ENCODE measurements around the gene ADGRG4.

ADGRG4 gene

DNA sequence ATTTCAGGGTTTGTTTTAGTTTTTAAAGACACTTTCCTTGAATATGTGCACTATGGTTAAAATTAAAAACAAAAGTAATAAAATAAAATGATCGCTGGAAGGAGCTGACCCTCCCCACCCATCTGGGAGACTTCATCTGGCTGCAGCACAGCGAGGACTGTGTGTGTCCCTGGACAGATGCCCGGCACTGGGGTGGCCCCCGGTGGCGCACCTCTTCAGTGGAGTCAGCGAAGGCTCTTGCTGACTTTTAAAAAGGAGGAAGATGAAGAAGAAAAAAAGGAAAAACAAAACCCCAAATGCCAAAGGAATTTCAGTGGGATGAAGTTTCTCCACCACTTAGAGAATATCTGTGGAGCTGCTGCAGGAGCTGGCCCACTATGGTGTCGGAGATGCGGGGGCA, 5.4 kb upstream of the ADGRG4 start:
- no peak for DNase-seq (ENCODE audit: low read depth)

DNA sequence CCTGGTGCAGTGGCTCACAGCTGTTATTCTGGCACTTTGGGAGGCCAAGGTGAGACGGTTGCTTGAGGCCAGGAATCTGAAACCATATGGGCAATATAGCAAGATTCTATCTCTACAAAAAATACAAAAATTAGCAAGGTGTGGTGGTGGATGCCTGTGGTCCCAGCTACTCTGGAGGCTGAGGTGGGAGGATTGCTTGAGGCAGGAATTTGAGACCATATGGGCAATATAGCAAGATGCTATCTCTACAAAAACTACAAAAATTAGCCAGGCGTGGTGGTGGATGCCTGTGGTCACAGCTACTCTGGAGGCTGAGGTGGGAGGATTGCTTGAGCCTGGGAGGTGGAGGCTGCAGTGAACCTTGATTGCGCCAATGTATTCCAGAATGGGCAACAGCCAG, 2.3 kb downstream of the ADGRG4 start:
- DNase-seq (ENCODE audit: low read depth): no peak

DNA sequence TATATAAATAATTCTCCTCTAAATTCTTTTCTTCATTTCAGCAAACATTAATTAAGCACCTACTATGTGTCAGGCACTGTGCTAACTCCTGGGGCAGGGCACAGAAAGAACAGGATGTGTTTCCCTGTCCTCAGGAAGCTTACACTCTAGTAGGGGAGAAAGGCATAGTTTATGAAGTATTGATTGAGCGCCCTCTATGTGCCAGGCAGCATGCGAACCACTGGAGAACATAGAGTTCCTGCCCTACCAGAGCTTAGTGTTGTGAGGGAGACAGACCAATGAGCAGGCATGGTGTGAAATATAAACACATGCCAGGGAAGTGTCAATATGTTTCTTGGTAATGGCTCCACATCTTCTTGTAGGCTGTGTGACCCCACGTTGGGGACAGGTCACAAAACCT, 3.7 kb downstream of the ADGRG4 start:
- DNase-seq (ENCODE audit: low read depth): peak; percentile 3

DNA sequence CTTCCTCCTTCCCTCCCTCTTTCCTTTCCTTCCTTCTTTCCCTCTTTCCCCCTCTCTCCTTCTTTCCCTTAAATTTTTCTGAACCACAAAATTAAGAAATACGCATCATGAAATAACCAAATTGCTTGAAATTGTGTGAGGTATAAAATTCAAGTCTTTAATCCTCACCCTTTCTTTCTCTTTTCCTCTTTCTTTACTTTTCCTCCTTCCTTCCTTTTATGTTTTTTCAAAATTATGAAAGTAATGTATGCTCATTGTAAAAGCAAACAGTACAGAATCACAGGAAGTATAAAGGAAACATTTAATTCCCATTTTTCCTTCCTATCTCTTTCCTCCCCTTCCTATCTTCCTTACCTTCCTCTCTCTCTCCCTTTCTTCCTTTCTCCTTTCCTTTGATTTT, 5.4 kb downstream of the ADGRG4 start:
- DNase-seq (ENCODE audit: low read depth): no peak

DNA sequence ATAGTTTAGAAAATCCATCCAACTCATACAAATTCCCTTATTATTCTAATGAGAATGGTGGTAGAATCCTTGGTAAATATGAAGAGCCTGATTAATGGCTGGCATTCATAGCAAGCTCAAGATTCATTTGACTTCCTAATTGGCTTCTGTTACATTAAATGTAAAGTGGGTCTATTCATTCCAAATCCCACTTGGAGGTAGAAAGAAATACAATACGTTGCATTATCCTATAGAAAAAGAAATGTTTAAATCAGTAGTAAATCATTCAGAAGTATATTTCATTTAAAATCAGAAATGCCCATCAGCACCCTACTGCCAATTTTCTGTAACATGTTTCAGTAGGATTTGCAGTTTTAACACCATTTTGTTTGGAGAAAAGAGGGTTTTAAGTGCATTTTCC, 6.7 kb downstream of the ADGRG4 start:
- no peak for DNase-seq (ENCODE audit: low read depth)

DNA sequence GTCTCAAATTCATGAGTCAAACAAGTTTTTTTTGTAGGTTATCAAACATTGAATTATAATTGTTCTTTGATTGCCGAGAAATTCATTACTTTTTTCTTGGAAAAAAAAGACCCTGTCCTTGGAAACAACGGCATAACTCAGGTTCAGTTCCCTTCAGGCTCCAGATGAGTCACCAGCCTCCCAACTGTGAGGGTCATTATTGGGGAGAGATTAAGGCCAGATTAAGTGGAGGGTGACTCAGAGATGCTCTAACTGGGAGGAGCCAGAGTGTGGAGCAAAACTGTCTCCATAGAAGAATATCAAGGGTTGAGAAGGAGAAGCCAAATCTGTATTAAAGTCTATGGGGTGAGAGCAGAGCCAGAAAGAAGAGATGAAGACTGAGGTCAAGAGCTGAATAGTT, 9.6 kb downstream of the ADGRG4 start:
- DNase-seq (ENCODE audit: low read depth): peak; percentile 80

DNA sequence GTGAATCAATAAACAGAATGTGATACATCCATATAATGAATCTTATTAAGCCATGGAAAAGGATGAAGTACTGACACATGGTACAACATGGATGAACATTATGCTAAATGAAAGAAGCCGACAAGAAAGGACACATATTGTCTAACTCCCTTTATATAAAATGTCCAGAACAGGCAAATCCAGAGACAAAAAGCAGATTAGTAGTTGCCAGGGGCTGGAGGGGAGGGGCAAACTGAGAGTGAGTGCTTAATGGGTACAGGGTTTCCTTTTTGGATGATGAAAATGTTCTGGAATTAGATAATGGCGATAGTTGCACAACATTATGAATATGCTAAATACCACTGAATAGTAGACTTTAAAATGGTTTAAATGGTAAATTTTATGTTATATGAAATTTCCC, 17.4 kb downstream of the ADGRG4 start:
- no peak for DNase-seq (ENCODE audit: low read depth)

DNA sequence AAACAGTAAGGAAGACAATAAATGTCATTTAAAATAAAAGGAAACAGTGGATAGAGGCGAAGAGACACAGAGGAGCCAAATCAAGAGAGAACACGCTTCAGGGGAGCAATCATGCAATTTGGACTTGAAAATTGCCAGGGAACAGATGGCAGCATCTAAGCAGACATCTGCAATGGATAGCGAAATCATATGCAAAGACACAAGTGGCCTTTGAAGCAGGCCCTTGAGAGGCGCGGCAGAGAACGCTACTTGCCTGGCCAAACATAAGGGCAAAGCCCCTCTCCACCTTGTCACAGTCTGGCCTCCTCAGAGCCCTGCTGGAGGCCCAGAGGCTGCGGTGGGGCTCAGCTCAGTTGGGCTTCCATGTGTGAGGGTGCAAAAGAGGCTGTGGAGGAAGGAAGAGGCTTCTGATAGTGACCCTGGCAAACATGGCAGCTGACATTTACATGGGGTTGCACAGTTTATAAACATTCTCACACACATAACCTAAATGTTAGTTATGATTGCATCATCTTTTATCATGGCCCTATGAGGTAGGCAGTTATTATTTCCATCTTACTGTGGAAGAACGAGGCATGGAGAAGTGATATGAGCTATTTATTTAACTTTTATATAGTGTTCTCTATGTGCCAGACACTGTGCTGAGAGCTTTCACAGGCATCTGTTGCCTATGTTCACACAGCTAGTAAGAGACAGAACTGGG, 18.3 kb downstream of the ADGRG4 start:
- no peak for DNase-seq (ENCODE audit: low read depth)

DNA sequence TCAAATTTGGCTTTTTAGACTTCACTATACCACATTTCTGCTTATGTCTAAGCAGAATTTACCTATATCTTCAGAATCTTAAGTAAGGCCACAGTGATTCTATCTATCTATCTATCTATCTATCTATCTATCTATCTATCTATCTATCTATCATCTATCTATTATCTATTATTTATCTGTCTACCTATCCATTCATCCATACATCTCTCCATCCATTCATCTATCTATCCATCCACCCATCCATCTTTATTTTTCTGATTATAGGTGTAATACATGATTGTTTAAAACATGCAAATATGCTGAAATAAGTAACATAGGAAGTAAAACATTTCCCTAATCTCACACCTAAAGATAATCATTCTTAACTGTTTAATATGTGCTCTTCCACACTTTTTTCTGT, 18.8 kb downstream of the ADGRG4 start:
- DNase-seq (ENCODE audit: low read depth): no peak

DNA sequence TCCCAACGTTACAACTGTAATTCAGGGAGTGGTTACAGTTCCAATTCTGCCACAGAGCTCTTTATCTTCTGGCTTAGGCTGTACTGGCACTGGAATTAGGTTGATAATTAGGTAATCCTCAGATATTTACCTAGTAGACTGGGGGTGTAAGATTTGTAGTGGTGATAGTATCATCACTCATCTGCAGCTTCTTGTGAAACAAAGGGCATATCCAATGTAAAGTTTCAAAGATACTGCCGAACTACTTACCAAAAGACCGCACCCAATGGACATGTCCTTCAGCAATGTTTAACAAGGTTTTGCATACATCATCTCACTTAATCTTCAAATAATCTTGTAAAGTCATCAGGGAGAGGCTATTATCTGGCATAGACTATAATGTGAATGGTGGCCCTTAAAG, 20.8 kb downstream of the ADGRG4 start:
- no peak for DNase-seq (ENCODE audit: low read depth)

DNA sequence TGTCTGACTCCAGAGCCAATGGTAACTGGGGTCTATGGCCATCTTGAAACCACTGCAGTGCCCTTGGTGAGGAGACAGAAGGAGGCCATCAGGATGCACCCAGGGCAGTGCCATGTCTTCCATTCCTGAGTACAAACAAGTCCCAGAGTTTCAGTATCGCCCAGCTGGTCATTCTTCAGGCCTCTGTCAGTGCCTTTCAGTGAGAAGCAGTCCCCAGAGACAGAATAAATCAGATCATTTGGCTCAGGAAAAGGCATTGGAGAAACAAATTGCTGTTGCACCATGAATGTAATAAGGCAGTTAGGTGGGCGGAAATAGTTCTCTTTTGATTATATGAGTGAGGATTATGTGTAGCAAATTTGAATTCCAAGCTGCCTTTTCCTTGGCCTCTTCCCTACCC, 21.3 kb downstream of the ADGRG4 start:
- DNase-seq (ENCODE audit: low read depth): no peak

DNA sequence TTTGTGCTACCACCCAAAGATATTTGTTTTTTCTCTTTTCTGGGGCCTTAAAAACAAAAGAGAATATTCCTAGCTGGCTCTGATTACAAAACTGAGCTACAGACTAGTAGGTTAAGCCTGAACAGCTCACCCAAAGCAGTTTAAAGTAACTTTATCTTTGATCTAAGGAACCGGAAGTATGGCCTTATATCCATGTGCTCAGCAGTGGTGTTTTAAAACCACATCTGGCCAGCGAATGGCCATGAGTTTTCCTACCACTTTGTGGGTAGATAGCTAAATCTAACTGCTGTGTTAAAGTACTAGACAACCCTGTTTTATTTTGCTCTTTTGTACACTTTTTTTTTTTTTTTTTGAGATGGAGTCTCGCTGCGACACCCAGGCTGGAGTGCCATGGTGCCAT, 24.6 kb downstream of the ADGRG4 start:
- DNase-seq (ENCODE audit: low read depth): no peak

DNA sequence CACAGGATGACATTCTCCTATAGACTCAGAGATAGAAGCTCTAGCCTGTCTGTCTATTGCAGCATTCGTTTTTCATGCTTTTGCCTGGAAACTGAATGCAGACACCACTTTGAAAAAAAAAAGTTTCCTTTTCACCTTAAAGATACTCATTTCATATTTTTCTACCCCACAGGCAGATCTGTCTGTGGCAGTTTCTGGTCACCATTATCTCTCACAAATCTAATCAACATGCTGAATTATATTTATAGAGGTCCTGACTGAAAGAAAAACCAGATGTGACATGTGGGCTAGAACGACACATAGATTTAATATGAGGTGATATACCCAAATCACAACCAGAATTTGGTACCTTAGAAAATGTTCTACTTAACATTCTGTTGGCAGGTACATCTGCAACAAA, 28.2 kb downstream of the ADGRG4 start:
- DNase-seq (ENCODE audit: low read depth): no peak

DNA sequence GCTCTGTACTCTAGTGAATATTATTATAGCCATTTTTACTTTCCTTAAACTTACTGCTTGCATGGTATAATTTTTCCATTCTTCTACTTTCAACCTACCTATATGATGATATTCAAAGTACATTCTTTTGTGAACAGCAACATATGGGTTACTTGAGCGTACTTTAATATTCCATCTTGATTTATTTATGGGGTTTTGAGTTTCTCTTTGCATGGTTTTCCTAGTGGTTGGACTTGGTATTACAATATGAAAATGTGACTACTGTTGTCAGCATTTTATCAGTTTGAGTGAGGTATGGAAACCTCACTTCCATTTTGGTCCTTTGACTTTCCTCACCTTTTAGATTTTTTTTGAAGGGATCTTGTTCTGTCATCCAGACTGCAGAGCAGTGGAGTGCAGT, 35.9 kb downstream of the ADGRG4 start:
- DNase-seq (ENCODE audit: low read depth): peak; percentile 17

DNA sequence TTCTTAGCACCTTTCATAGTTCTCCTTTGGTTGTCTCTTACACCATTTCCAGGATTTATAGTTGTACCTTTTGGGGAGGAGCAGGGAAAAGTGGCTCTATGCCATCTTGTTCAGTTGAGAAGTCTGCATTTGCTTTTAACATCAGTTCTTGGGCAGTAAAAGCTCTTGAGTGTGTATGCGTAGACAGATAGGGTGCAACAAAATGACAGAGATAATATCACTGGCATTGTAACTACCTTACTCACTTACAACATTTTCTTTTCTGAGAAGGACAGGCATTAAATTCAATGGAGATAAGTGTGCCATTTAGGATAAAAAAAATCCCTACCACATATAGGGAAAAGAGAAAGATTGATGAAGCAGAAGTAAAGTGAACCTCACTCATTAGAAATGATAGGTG, 38.9 kb downstream of the ADGRG4 start:
- no peak for DNase-seq (ENCODE audit: low read depth)

DNA sequence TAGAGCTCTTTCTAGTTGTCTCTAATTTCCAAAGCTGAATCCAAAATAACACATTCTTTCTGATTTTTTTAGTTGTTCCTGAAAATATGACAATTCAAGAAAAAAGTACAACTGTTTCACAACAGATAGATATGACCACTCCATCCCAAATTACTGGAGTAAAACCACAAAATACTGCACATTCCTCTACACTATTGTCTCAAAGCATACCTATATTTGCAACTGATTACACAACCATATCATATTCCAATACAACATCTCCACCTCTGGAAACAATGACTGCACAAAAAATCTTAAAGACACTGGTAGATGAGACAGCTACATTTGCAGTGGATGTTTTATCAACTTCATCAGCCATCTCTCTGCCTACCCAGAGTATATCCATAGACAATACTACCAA, 43.6 kb downstream of the ADGRG4 start:
- DNase-seq (ENCODE audit: low read depth): no peak

DNA sequence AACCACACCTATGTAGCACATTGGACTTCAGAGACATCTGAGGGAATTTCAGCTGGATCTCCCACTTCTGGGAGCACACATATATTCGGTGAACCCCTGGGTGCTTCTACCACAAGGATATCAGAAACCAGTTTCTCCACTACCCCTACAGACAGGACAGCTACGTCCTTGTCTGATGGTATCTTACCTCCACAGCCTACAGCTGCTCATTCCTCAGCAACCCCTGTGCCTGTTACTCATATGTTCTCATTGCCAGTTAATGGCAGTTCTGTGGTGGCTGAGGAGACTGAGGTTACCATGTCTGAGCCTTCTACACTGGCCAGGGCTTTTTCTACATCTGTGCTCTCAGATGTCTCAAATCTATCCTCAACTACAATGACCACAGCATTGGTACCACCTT, 45.7 kb downstream of the ADGRG4 start:
- no peak for DNase-seq (ENCODE audit: low read depth)

DNA sequence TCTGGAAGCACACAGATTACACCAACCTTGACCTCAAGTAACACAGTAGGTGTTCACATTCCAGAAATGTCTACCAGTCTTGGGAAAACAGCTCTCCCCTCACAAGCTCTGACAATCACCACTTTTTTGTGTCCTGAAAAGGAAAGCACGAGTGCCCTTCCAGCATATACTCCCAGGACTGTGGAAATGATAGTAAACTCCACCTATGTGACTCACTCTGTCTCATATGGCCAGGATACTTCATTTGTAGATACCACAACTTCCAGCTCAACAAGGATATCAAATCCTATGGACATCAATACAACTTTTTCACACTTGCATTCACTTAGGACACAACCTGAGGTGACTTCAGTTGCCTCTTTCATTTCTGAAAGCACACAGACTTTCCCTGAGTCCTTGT, 46.9 kb downstream of the ADGRG4 start:
- DNase-seq (ENCODE audit: low read depth): no peak

DNA sequence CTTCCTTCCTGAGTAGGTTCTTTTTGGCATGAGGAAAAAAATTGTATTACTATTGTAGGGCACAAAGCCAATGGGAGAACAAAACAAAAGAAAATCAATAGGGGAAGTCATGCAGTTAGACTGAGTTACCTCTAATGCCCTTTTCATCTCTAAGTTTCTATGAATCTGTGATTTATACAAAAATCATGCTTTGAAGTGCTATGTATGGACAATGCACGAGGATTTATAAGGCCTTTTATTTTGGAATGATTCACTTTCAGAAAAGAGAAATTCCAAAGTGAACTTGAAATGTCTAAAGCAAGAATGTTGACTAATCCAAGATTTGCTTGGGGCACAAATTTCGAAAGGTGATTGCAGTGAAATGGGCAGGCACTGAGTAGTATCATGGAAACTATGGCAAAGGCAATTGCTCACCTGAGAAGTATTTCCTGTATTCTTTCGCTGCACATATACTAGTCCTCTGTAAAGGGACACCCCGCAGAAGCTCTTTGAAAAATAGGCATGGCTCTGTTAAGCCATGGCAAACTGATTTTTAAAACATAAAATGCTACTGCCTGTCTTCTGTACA, 52.8 kb downstream of the ADGRG4 start:
- peak; percentile 50 for DNase-seq (ENCODE audit: low read depth)

DNA sequence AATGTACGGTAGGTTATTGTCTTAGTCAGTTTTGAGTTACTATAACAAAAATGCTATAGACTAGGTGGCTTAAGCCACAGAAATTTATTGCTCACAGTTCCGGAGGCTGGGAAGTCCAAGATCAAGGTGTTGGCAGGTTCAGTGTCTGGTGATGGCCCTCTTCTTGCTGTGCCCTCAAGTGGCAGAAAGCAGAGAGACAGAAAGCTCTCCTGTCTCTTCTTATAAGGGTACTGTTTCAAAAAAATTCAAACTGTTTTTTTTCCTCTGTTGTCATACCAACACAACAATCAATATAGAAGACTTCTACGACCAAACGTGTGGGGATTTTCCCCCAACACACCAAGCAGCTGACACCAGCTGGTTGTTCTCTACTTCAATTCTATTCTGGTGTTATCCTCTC, 53.4 kb downstream of the ADGRG4 start:
- no peak for DNase-seq (ENCODE audit: low read depth)

DNA sequence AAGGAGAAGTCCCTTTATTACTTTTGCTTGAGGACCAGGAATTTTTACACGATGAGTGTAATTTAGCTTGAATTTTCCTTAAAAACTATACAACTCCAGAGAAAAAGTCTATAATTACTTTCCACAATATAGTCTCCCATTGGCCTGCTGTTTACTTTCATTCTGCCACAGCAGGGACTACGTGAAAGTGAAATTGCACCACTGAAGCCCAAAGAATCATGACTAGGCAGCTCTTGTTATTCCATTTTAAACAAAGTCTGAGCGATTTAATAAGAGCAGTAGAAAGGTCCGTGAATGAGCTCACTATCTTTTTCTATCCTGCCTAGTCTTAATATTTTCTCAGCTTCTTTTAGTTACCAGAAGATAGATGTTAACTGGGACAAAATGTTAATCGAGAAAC, 68.6 kb downstream of the ADGRG4 start:
- DNase-seq (ENCODE audit: low read depth): no peak

DNA sequence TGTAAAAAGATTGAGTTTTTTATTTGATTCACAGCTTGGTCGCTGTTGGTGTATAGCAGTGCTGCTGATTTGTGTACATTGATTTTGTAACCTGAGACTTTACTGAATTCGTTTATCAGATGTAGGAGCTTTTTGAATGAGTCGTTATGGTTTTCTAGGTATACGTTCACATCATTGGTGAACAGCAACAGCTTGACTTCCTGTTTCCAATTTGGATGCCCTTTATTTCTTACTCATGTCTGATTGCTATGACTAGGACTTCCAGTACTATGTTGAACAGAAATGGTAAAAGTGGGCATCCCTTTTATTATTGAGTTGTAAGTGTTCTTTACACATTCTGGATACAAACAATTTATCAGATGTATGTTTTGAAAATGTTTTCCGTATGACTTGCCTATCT, 76.0 kb downstream of the ADGRG4 start:
- peak; percentile 2 for DNase-seq (ENCODE audit: low read depth)

DNA sequence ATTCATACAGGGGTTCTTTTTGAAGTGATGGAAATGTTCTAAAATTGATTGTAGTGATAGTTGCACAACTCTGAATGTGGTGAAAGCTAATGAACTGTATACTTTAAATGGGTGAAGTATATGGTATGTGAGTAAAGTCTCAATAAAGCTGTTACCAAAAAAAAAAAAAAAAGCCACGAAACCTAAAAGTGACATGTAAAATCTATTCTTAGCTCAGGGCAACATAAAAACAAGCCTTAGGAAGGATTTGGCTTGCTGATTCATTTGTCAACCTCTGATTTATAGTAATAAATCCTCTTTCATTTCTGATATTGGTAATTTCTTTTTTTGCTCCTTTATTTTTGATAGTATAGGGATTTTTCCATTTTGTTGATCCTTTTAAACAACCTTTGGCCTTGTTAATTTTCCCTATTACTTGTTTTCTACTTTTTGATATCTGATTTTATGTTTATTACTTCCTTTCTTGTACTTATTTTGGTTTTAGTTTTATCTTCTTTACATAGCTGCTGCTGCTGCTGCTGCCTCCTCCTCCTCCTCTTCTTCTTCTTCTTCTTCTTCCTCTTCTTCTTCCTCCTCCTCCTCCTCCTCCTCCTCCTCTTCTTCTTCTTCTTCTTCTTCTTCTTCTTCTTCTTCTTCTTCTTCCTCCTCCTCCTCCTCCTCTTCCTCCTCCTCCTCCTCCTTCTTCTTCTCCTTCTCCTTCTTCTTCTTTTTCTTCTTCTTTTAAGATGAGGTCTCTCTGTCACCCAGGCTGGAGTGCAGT, 79.4 kb downstream of the ADGRG4 start:
- no peak for DNase-seq (ENCODE audit: low read depth)

DNA sequence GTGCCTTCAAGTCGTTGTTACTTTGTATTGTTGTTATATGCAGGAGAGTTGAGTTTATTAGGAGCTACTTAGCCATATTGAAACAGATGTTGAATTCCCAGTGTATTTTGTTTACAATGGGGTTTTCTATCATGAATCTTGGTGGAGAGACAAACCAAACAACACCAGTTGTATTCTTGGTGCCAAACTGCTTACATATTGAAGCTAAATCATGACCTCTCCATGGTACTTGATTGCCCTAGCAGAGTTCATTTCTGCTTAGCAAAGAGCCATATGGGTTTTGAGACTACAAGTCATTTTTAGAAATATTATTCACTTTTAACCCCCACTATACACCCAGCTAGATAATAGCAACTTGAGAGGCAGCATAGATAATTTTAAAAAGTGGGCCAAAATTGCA, 85.4 kb downstream of the ADGRG4 start:
- DNase-seq (ENCODE audit: low read depth): no peak
